Stomach (tissue), 9 donors: Measurements from ENCODE around the gene SNCA. TPM values are rescaled to one million over a fixed set of nuclear protein-coding genes. Genes with fewer than 3 reads are reported as not detected.

Experiments used
- DNase-seq, 2 donors: peaks; one replicate each; pipeline versions ENCODE4 v3.0.0 to v3.0.0-alpha.2; 2013 to 2019
- H3K27ac ChIP-seq, 5 donors: fragments of 200-600 bp in 4 of 5; sonication (generic) in 4 of 5; one replicate each; pipeline ENCODE4 v1.5.1; 2013 to 2019; ENCODE audit warnings: mild to moderate bottlenecking in 1 of 5, moderate library complexity in 1 of 5
- H3K27me3 ChIP-seq, 3 donors: fragments of 200-600 bp; sonication (generic); one replicate each; pipeline ENCODE4 v1.5.1; 2017 to 2019; ENCODE audit warnings: mixed run types in 1 of 3
- H3K36me3 ChIP-seq, 4 donors: fragments of 200-600 bp; sonication (generic); 1 replicate in 3 of 4; 2 replicates in 1 of 4; pipeline ENCODE4 v1.5.1; 2016 to 2019
- H3K4me1 ChIP-seq, 4 donors: fragments of 200-600 bp; sonication (generic); one replicate each; pipeline ENCODE4 v1.5.1; 2016 to 2019
- H3K4me3 ChIP-seq, 4 donors: fragments of 200-600 bp; sonication (generic) in 3 of 4; one replicate each; pipeline ENCODE4 v1.5.1; 2016 to 2019; ENCODE audit warnings: mild to moderate bottlenecking in 1 of 4
- H3K9me3 ChIP-seq, 4 donors: fragments of 200-600 bp; sonication (generic); one replicate each; pipeline ENCODE4 v1.5.1; 2016 to 2019
- EP300 ChIP-seq: sonication (generic); formaldehyde crosslinking; IDR thresholded peaks from one replicate; pipeline ENCODE4 v1.6.1; 2017; ENCODE audit warnings: antibody characterized with exemption
- POLR2A ChIP-seq, 4 donors: fragments of 450-650 bp; IDR thresholded peaks; one replicate each; pipeline ENCODE4 v1.6.1; 2016; ENCODE audit warnings: antibody characterized with exemption in 4 of 4, control low read depth in 2 of 4, mild to moderate bottlenecking in 1 of 4, moderate library complexity in 1 of 4
- POLR2AphosphoS5 ChIP-seq, 3 donors: sonication (generic); formaldehyde crosslinking; IDR thresholded peaks; one replicate each; pipeline ENCODE4 v1.6.1; 2016; ENCODE audit warnings: antibody characterized with exemption in 3 of 3
- WGBS, 5 donors: extraction: QIAGEN DNeasy Blood & Tissue Kit in 3 of 5; methylation state at CpG; one replicate each; pipeline versions ENCODE4 v1.1.5 to v1.1.7; 2013 to 2018; 5-methylcytosine and 5-hydroxymethylcytosine counted together
- intact Hi-C: fragments of 100-400 bp; cut with DNase I; formaldehyde crosslinking; loops from one replicate; pipeline ENCODE4 v1.15.1; 2023; ENCODE audit warnings: low total_unique reads
- polyA plus RNA-seq, 3 donors: library from polyadenylated mRNA; stranded (reverse); fragments of 200-250 nt; gene quantifications; one replicate each; pipeline ENCODE4 v1.2.3, GENCODE V29; 2013
- total RNA-seq, 5 donors: library from RNA; depleted of rRNA; stranded (reverse); fragments of >200 nt; gene quantifications; one replicate each; pipeline versions ENCODE4 v1.1.0 to v1.2.3, GENCODE V29; 2014 to 2016
- TF ChIP-seq, protein P1 (sequence below), 7 experiments: fragments of 450-650 bp in 4 of 7; fragments of 200-600 bp in 3 of 7; sonication (generic) in 3 of 7; IDR thresholded peaks; one replicate each; pipeline ENCODE4 v1.5.1; 2016 to 2019; ENCODE audit warnings: antibody characterized with exemption in 7 of 7, control low read depth in 2 of 7, mild to moderate bottlenecking in 1 of 7
- donor health status: healthy with polysubstance abuse.
- donor health status: Bipolar disorder and iron deficiency.
- donor health status: healthy.

SNCA gene
- total and polyA plus RNA-seq, 8 donors: 0.58 to 152 (median 5.8) TPM; not detected in 2

DNA sequence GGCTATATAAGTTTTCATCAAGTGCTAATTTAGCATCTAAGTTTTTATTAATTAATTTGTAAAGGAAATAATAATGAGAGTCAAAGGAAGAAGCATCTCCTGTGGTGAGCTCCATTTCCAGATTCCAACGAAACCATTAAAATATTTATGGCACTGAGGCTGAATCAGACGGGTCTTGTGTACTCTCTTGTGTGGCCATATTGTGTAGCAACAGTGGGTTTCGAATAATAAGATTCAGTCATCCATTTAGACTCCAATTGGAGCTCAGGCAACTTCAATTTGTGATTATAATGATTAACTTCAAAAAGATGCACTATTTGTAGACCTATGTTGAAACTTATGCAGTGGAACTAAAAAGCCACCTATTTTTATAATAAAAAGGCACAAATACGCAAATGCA, 82.4 kb downstream of the SNCA start:
- TF ChIP-seq, protein P1, sequence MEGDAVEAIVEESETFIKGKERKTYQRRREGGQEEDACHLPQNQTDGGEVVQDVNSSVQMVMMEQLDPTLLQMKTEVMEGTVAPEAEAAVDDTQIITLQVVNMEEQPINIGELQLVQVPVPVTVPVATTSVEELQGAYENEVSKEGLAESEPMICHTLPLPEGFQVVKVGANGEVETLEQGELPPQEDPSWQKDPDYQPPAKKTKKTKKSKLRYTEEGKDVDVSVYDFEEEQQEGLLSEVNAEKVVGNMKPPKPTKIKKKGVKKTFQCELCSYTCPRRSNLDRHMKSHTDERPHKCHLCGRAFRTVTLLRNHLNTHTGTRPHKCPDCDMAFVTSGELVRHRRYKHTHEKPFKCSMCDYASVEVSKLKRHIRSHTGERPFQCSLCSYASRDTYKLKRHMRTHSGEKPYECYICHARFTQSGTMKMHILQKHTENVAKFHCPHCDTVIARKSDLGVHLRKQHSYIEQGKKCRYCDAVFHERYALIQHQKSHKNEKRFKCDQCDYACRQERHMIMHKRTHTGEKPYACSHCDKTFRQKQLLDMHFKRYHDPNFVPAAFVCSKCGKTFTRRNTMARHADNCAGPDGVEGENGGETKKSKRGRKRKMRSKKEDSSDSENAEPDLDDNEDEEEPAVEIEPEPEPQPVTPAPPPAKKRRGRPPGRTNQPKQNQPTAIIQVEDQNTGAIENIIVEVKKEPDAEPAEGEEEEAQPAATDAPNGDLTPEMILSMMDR (IDR thresholded peaks at IDR 0.05): no peak
- no peak for TF ChIP-seq POLR2A (IDR thresholded peaks at IDR 0.05)
- TF ChIP-seq EP300: no peak
- no peak for TF ChIP-seq POLR2AphosphoS5 (IDR thresholded peaks at IDR 0.05)
- H3K27ac ChIP-seq: no peak overlapping the region
- H3K4me3 ChIP-seq: no peak overlapping the region
- 77 to 88% (median 84%) methylated on average over 4 of the region's 4 CpGs for WGBS, 5 donors
- H3K36me3 ChIP-seq: no peaks in the 10 kb centered on the region
- H3K27me3 ChIP-seq: no peaks in the 10 kb centered on the region
- H3K4me1 ChIP-seq: peaks cover 0 to 14% (median 9%) of the 10 kb centered on the region in 4 donors
- no peaks in the 10 kb centered on the region for H3K9me3 ChIP-seq
- intact Hi-C loops: no loop called here
- no peak for DNase-seq

DNA sequence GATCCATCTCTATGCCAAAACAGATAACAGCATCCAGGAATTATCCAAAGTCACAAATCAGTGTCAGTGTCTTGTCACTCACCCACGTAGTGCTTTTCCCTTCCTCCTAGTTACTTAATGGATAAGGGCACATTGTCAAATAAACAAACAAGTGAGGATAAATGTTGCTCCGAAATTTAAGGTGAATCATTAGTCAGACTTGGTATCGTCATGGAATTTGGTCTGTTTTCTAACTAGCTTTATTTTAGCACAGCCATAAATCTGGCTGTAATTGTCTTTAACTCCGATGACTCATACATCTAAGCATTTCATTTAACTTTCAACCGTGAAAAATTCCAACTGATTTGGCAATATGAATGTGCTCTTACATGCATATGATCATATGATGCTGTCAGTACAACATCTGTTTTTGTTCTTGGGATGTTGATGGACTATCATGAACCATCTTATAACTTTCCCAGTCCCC, 83.3 kb downstream of the SNCA start:
- peak in 1 of 3 donors; percentile 17 for TF ChIP-seq POLR2AphosphoS5 (IDR thresholded peaks at IDR 0.05)
- TF ChIP-seq, protein P1 (IDR thresholded peaks at IDR 0.05): no peak
- H3K36me3 ChIP-seq: no peaks in the 10 kb centered on the region
- H3K27me3 ChIP-seq: no peaks in the 10 kb centered on the region
- 25 to 41% (median 29%) methylated on average over 5 of the region's 5 CpGs for WGBS, 5 donors
- DNase-seq: peak in 1 of 2 donors; percentile 64
- peaks cover 0 to 14% (median 9%) of the 10 kb centered on the region in 4 donors for H3K4me1 ChIP-seq
- H3K9me3 ChIP-seq: no peaks in the 10 kb centered on the region
- intact Hi-C loops: no loop called here
- H3K4me3 ChIP-seq: no peak overlapping the region
- H3K27ac ChIP-seq: peak overlapping the region in 2 of 5 donors; percentile 42 to 47

DNA sequence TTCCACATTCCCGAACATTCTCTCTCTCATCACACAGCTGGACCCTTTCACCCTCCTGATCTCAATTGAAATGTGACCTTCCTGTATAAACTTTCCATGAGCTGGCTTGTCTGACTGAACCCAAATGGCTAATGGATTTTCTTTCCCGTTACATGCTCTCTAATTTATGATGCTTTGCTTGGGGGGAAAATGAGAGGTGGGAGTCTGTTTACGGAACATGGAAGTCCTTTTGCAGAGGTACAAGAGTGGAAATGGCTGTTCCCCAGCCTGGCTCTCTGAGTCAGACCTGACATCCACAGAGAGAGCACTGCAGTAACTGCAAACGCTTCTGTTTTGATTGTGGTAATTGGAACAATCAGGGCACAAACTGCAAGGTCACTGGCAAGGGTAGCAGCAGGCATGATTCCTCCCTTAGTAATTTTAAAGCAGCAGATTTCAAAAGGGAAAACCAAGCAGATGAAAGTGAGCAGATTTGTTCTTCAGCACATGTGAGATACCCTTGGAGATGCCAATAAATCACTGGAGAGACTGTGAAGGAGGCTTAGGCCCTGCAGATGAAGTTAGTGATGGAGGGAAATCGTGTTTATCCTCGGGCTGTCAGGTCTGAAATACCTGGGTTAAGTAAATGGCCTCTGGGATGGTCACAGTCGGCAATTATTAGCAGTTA, 83.9 kb downstream of the SNCA start:
- WGBS, 5 donors: 45 to 63% (median 48%) methylated on average over 7 of the region's 7 CpGs
- Histone ChIP-seq H3K27me3 (no peaks in the 10 kb centered on the region), H3K4me3 (no peak overlapping the region), H3K4me1 (peaks cover 0 to 14% (median 9%) of the 10 kb centered on the region in 4 donors), H3K27ac (peak overlapping the region in 2 of 5 donors; percentile 42 to 47), H3K9me3 (no peaks in the 10 kb centered on the region), H3K36me3 (no peaks in the 10 kb centered on the region)
- peak in 1 of 3 donors; percentile 26 for TF ChIP-seq POLR2AphosphoS5 (IDR thresholded peaks at IDR 0.05)
- TF ChIP-seq, protein P1 (IDR thresholded peaks at IDR 0.05): no peak
- DNase-seq: peak in 1 of 2 donors; percentile 34
- intact Hi-C loops: no loop called here

DNA sequence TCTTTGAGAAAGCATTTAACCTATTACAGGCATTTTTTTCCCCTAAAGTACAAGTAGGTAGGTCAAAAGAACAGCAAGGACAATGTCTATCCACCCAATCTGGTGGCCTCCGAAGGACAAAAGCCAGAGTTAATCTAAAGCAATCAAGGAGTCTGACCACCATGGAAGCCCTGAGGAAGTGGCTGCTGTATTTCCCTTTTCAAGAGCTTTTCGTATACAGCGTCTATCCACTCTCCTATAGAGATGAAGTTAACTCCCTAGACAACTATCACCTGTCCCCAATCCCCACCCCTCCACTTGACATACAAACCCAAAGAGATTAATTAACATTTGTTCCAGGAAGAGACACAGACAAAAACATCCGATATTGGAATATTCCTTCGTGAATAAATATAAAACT, 85.5 kb downstream of the SNCA start:
- H3K36me3 ChIP-seq: no peaks in the 10 kb centered on the region
- DNase-seq: no peak
- no peak overlapping the region for H3K27ac ChIP-seq
- TF ChIP-seq POLR2A (IDR thresholded peaks at IDR 0.05) (no peak), EP300 (no peak), POLR2AphosphoS5 (IDR thresholded peaks at IDR 0.05) (no peak)
- TF ChIP-seq, protein P1 (IDR thresholded peaks at IDR 0.05): no peak
- H3K9me3 ChIP-seq: no peaks in the 10 kb centered on the region
- 62 to 79% (median 75%) methylated on average over 5 of the region's 5 CpGs for WGBS, 5 donors
- peaks cover 0 to 14% (median 9%) of the 10 kb centered on the region in 4 donors for H3K4me1 ChIP-seq
- intact Hi-C loops: no loop called here
- H3K27me3 ChIP-seq: no peaks in the 10 kb centered on the region
- H3K4me3 ChIP-seq: no peak overlapping the region
